Stimulated activated CD8-positive, alpha-beta memory T cell treated with anti-CD3 and anti-CD28 coated beads, Interleukin-7, amount 100 ng/mL, for 24 hours (primary cell): Measurements from ENCODE around the gene RBBP5.

Source experiments
- DNase-seq: peaks from one replicate; pipeline ENCODE4 v3.0.0-alpha.2; 2020; ENCODE audit warnings: low read depth

RBBP5 gene

GRCh38 chr1:205129447-205130029 lies 7.8 kb upstream of the RBBP5 start:
- DNase-seq: no peak

DNA sequence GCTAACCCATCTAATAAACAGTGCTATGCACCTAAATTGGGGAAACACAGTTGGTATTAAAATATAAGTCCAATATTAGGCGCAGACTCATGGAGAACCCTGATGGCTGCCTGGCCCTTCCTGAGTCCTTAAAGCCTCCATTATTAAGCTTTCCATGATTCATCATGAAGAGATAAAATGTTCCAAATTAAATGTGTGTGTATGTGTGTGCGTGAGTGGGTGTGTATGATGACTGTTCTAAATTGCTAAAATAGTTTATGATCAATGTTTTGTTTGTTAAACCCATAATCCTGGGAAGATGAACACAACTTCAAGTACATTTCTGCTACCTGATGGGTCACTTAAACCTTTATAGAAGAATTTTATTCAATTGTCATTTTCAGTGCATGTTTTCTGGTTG lies 6.3 kb upstream of the RBBP5 start:
- DNase-seq: no peak

- no peak for DNase-seq
Observed at GRCh38 chr1:205127646-205128045, 5.9 kb upstream of the RBBP5 start.

DNA sequence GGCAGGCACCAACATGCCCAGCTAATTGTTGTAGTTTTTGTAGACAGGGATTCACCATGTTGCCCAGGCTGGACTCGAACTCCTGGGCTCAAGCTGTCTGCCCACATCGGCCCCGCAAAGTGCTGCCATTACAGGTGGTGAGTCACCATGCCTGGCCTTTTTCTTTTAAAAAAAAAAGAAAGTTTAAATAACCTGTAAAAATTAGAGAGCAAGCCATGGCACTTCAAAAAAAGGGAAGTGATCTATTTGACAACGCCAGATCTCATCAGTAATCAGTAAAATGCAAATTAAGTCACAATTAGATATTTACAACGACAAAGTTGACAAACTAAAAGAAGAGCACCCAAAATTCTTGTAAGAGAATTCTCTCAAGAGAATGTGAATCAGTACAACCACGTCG lies 2.9 kb upstream of the RBBP5 start:
- DNase-seq: no peak

DNA sequence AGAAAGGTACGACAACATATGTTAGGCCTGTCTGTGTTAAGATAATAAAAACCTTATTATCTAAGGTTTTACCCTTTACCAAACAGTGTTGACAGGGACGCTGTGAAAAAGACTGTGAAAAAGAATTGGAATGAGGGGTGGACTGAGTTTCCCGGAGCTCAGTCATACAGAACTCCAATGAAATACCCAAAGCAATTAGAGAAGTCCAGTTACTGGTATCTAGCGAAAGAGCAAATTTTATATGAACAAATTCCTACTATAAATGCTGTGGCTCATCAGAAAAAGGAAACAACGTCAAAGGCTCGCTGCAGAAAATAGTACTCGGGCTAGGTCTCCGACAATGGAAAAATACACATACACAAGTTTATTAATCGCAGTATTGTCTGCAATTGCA lies 708 bp upstream of the RBBP5 start:
- DNase-seq: no peak

GRCh38 chr1:205118752-205119151 lies 3.0 kb downstream of the RBBP5 start:
- DNase-seq: no peak

GRCh38 chr1:205111354-205111753 lies 10.4 kb downstream of the RBBP5 start:
- DNase-seq: no peak

GRCh38 chr1:205109711-205110110 lies 12.1 kb downstream of the RBBP5 start:
- DNase-seq: no peak

DNA sequence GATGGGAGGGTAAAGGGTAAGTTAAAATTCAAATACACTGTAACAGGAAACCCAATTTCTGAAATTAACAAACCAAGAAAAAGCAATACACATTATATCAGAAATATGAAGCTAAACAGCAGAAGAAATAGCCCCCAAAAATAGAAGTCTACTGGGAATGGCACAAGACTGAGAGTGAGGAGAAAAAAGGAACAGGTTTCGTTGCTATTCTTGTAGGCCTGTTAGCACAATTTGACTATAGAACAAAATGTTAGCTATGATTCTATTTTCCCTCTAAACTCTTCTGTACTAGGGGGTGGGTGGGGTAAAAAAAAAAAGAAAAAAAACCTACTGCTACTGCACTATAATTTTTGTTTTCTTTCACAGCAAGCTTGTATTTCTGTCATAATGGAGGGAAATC lies 12.5 kb downstream of the RBBP5 start:
- no peak for DNase-seq

- DNase-seq: no peak
Observed at GRCh38 chr1:205108464-205108863, 13.3 kb downstream of the RBBP5 start.

GRCh38 chr1:205107327-205107726 lies 14.5 kb downstream of the RBBP5 start:
- DNase-seq: no peak

- no peak for DNase-seq
Observed at GRCh38 chr1:205102404-205102803, 19.4 kb downstream of the RBBP5 start.

DNA sequence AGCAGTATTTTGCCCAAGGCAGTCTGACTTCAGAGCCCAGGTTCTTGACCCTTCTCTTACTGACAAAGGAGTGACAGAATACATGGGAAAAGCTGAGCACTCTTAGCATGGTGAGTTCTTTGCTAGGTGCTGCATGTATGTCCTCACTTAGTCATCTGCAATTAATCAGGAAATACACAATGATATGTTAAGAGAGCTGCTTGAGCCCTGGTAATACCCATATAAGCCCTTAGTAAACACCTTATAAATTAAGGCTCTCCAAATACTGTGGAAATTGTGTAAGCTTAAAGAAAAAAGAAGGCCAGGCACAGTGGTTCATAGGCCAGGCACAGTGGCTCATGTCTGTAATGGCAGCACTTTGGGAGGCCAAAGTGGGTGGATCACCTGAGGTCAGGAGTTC lies 23.5 kb downstream of the RBBP5 start:
- no peak for DNase-seq

GRCh38 chr1:205095422-205095821 lies 26.4 kb downstream of the RBBP5 start:
- no peak for DNase-seq

GRCh38 chr1:205091043-205091740 lies 30.6 kb downstream of the RBBP5 start:
- DNase-seq: no peak

DNA sequence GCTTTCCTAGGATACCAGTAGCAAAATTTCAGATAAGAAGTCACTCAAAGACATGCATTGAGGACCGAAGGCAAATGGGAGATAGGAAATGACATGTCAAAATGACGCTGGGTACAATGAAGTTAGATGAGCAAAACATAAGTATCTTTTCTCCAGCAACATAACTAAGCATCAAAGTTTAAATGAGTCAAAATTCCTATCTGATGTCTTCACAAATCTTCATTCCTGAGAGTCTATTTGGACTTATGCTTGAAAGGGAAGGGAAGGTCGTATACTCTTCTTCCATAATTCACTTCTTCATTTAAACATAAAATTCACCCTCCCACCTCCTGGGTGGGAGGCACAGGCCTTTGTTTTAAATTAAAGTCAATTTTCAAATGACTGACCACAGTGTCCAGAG lies 33.4 kb downstream of the RBBP5 start:
- DNase-seq: no peak

- no peak for DNase-seq
Observed at GRCh38 chr1:205084360-205084759, 37.4 kb downstream of the RBBP5 start, which contains the start of gene TMEM81. TMEM81 (minus strand) TSS chr1:205084460; CDS start chr1:205084320, 140 bp downstream.

DNA sequence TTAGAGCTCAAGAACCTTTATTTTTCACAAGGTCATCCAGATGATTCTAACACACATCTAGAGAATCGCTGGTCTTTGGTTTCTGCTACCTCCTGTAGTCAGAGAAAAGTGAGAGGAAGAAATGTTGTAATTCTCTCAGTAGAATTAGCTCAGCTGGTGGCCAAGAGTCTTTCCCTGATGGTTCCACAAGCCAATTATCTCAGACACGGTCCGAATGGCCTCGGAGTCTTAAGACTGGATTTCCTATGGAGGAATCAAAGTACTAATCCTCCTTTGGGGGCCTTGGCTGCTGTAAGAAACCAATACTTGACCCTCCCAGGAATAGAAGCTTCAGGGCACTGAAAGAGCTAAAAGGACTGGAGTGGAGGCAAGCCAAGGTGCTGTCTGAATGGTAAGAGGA lies 39.3 kb downstream of the RBBP5 start:
- no peak for DNase-seq

DNA sequence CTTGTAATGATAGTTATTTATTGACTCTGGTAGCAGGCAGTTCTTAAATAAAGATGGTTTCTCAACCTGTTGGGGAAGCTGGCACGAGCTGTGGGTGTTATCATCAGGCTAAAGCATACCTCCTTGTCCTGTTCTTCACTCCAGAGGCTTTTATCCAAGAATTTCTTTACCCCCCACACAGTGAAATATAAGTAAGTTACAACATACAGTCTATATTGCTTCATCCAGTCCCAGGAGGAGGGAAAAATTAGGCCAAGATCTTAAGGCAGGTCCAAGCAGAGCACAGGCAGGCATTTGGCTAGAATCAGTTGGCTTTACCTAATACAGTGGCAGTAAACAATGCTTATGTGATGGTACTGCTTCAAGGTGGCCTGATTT lies 43.9 kb downstream of the RBBP5 start:
- DNase-seq: no peak

DNA sequence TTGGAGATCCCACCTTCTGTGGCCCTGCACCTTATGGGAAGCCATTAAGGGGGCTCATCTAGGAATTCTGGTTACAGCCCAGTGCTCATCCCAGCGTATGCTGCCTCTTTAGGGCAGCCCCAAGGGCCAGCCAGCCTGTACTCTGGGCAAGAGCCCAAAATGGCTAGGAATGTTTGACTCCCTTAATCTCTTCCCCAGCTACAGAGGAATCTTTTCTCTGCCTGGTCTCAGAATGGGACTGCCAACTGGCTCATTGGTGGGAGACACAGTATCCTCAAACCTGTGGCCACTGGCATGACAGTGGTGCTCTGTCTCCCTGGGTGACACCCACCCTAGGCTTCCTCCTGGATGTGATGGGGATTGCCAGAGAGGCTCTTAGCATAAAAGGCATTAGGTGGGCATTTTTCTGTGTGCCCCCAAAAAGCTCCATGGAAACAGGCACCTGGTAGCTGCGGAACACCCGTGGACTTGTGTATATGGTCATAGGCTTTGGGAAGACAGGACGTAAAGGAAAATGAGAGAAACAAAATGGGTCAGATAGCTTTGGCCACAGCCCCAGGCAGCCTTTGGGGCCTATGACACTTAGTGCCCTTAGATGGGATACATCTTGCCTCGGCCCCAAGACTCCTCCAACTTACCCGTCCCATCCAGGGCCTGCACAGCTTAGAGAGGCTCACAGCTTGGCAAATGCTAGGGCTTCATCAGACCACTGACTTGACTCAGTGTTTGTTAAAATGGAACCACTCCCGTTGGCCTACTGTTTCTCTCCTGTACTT lies 44.4 kb downstream of the RBBP5 start:
- no peak for DNase-seq

DNA sequence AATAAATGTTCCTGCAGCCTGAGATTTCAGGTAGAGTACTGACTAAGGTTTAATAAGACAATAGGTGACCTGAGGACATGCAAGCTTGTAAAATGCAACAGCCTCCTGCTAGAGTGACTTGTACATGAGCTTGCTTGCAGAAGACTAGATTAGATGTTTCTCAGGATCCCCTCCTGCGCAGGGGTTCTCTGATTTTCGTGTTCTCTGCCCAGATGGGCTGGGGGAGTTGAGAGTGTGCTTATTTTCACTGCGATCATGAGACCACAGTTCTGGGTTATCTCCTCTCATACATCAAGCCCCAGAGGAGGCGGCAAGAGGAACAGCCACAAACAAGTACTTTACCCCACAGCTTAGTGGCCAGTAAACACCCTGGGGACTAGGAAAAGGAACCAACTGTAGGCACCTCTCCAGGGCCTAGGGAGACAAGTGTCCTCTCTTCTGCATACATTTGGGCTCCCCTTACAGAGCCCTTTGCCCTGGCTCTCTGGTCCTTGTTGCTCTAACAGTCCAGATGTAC lies 45.5 kb downstream of the RBBP5 start:
- DNase-seq: no peak

DNA sequence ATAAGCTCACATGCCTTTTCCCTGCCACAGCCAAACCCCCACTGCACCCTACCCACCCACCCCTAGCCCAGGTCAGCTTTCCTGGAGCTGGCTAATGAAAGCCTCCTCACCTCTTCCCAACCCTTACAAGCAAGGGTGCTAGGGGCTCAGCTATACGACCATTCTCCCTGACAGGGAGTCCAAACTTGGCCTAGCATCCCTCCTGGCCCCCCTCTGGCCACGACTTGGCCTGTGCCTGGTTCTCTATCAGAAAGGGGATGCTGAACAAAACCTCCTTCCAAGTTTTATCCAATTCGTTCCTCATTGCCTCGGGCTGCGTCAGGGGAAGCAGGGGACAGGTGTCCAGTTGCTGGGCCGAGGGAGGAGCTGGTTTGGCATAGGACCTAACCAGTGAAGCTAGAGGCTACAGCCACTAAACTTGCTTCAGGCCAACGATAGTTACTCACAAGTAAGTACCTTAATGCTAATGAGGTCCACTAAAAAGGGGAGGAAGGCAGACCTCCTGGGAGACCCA lies 46.1 kb downstream of the RBBP5 start:
- DNase-seq: no peak

- no peak for DNase-seq
Observed at GRCh38 chr1:205074513-205074912, 47.3 kb downstream of the RBBP5 start.
